ENCODE data around the gene WAS.

GRCh38 chrX:48648336-48648751 is 35.3 kb upstream of the WAS start:
- peak; percentile 26 to 59; a peak in 2 of 4 replicates for TF ChIP-seq CTCF (conservative IDR thresholded peaks at IDR 0.05; ENCODE audit: low read depth in 2 of 2)
- TF ChIP-seq EZH2 (IDR thresholded peaks at IDR 0.05; ENCODE audit: low read depth, unreplicated experiment) = no peak
- no peak for TF ChIP-seq ZNF114 (CRISPR knock-in tag; IDR thresholded peaks at IDR 0.05)
- no peak for TF ChIP-seq POLR2AphosphoS5 (IDR thresholded peaks at IDR 0.05; ENCODE audit: low read depth)
- TF ChIP-seq CREB1 (CRISPR knock-in tag; IDR thresholded peaks at IDR 0.05; ENCODE audit: low read depth) = no peak
- no peak for TF ChIP-seq REST (IDR thresholded peaks at IDR 0.05; ENCODE audit: unreplicated experiment)
- TF ChIP-seq EZH2phosphoT487 (IDR thresholded peaks at IDR 0.05; ENCODE audit: unreplicated experiment) = no peak
- TF ChIP-seq STAT1 (IDR thresholded peaks at IDR 0.05; ENCODE audit: unreplicated experiment) = no peak
- TF ChIP-seq ETS1 (IDR thresholded peaks at IDR 0.05) = no peak
- TF ChIP-seq ZNF462 (CRISPR knock-in tag; IDR thresholded peaks at IDR 0.05) = no peak
- TF ChIP-seq NANOG (IDR thresholded peaks at IDR 0.05; ENCODE audit: borderline replicate concordance) = no peak
- TF ChIP-seq JUNB (IDR thresholded peaks at IDR 0.05; ENCODE audit: unreplicated experiment) = no peak
